Right atrium auricular region (tissue), 2 donors: ENCODE data around the gene COX7B2. TPM values are rescaled to one million over a fixed set of nuclear protein-coding genes. Genes with fewer than 3 reads are reported as not detected.

Experiments
- DNase-seq: peaks from one replicate; pipeline ENCODE4 v3.0.0-alpha.2; 2019; ENCODE audit warnings: low spot score
- H3K27ac ChIP-seq, 2 donors: fragments of 200-600 bp; sonication (generic); 1 replicate in 1 of 2; 2 replicates in 1 of 2; pipeline ENCODE4 v1.5.1; 2016 to 2019
- H3K27me3 ChIP-seq, 2 donors: fragments of 200-600 bp; sonication (generic); one replicate each; pipeline versions ENCODE4 v1.5.1 to v1.6.0; 2017 to 2019
- H3K36me3 ChIP-seq: fragments of 200-600 bp; sonication (generic); one replicate; pipeline ENCODE4 v1.5.1; 2016
- H3K4me1 ChIP-seq, 2 donors: fragments of 200-600 bp; sonication (generic); one replicate each; pipeline versions ENCODE4 v1.5.1 to v1.6.0; 2017 to 2019
- H3K4me3 ChIP-seq, 2 donors: fragments of 200-600 bp; sonication (generic); 1 replicate in 1 of 2; 2 replicates in 1 of 2; pipeline ENCODE4 v1.5.1; 2017 to 2019; ENCODE audit warnings: mild to moderate bottlenecking in 1 of 2, moderate library complexity in 1 of 2
- H3K9me3 ChIP-seq, 2 donors: fragments of 200-600 bp; sonication (generic); one replicate each; pipeline ENCODE4 v1.5.1; 2019
- CTCF ChIP-seq, 2 donors: fragments of 200-600 bp; sonication (generic); IDR thresholded peaks; one replicate each; pipeline ENCODE4 v1.5.1; 2019; ENCODE audit warnings: antibody characterized with exemption in 2 of 2
- total RNA-seq, 2 donors: library from RNA; depleted of rRNA; stranded (reverse); fragments of >200 nt; gene quantifications; one replicate each; pipeline ENCODE4 v1.1.0, GENCODE V29; 2016

COX7B2 gene
- total RNA-seq, 2 donors from 2014 or later: not detected

- peaks cover 0 to 5% of the 10 kb centered on the region in 2 donors for H3K4me1 ChIP-seq
- no peaks in the 10 kb centered on the region for H3K9me3 ChIP-seq
- no peak overlapping the region for H3K27ac ChIP-seq
- no peak for TF ChIP-seq CTCF (IDR thresholded peaks at IDR 0.05)
- no peak overlapping the region for H3K4me3 ChIP-seq
- DNase-seq: no peak
- no peaks in the 10 kb centered on the region for H3K36me3 ChIP-seq
- no peaks in the 10 kb centered on the region for H3K27me3 ChIP-seq
Measured at GRCh38 chr4:46927201-46927600, 18.2 kb upstream of the COX7B2 start.

GRCh38 chr4:46924789-46925529 is 15.9 kb upstream of the COX7B2 start:
- no peak for TF ChIP-seq CTCF (IDR thresholded peaks at IDR 0.05)
- Histone ChIP-seq H3K27me3 (no peaks in the 10 kb centered on the region), H3K27ac (no peak overlapping the region), H3K9me3 (no peaks in the 10 kb centered on the region), H3K36me3 (no peaks in the 10 kb centered on the region), H3K4me3 (no peak overlapping the region), H3K4me1 (peaks cover 0 to 5% of the 10 kb centered on the region in 2 donors)
- no peak for DNase-seq

GRCh38 chr4:46922205-46922604 is 13.2 kb upstream of the COX7B2 start:
- H3K4me1 ChIP-seq: no peaks in the 10 kb centered on the region
- H3K36me3 ChIP-seq: no peaks in the 10 kb centered on the region
- no peaks in the 10 kb centered on the region for H3K9me3 ChIP-seq
- H3K27ac ChIP-seq: no peak overlapping the region
- H3K27me3 ChIP-seq: no peaks in the 10 kb centered on the region
- no peak for DNase-seq
- no peak for TF ChIP-seq CTCF (IDR thresholded peaks at IDR 0.05)
- no peak overlapping the region for H3K4me3 ChIP-seq

GRCh38 chr4:46908148-46908547 is 897 bp downstream of the COX7B2 start:
- Histone ChIP-seq H3K36me3 (no peaks in the 10 kb centered on the region), H3K27ac (no peak overlapping the region), H3K27me3 (no peaks in the 10 kb centered on the region), H3K4me3 (no peak overlapping the region), H3K4me1 (no peaks in the 10 kb centered on the region), H3K9me3 (no peaks in the 10 kb centered on the region)
- DNase-seq: no peak
- no peak for TF ChIP-seq CTCF (IDR thresholded peaks at IDR 0.05)

- no peaks in the 10 kb centered on the region for H3K27me3 ChIP-seq
- no peak overlapping the region for H3K27ac ChIP-seq
- no peak for DNase-seq
- H3K4me1 ChIP-seq: no peaks in the 10 kb centered on the region
- no peaks in the 10 kb centered on the region for H3K36me3 ChIP-seq
- no peaks in the 10 kb centered on the region for H3K9me3 ChIP-seq
- no peak for TF ChIP-seq CTCF (IDR thresholded peaks at IDR 0.05)
- H3K4me3 ChIP-seq: no peak overlapping the region
Measured at GRCh38 chr4:46900082-46900481, 9.0 kb downstream of the COX7B2 start.

- DNase-seq: no peak
- H3K4me3 ChIP-seq: no peak overlapping the region
- H3K9me3 ChIP-seq: no peaks in the 10 kb centered on the region
- H3K27me3 ChIP-seq: no peaks in the 10 kb centered on the region
- TF ChIP-seq CTCF (IDR thresholded peaks at IDR 0.05): no peak
- H3K36me3 ChIP-seq: no peaks in the 10 kb centered on the region
- no peak overlapping the region for H3K27ac ChIP-seq
- no peaks in the 10 kb centered on the region for H3K4me1 ChIP-seq
Measured at GRCh38 chr4:46894826-46895225, 14.2 kb downstream of the COX7B2 start.
